ENCODE measurements around the gene EFTUD2. TPM values are rescaled to one million over a fixed set of nuclear protein-coding genes. Genes with fewer than 3 reads are reported as not detected.

EFTUD2 gene
- total and polyA plus RNA-seq, 9 of the 15 experiments (the other 6 are each of a cell fraction or from before 2014, with no cell fraction given): 65.8 to 362 (median 218) TPM

GRCh38 chr17:44840936-44841335 lies 58.3 kb downstream of the EFTUD2 start:
- Histone ChIP-seq H3K27me3 (ENCODE audit: control insufficient read depth in 2 of 2, insufficient read depth in 2 of 2, low read length in 2 of 2) (no peaks in the 10 kb centered on the region), H2AFZ (ENCODE audit: low read depth, low read length) (no peak overlapping the region), H3K9me1 (ENCODE audit: control insufficient read depth, insufficient read depth, low read length) (no peaks in the 10 kb centered on the region), H3K27ac (ENCODE audit: extremely low read depth, low read depth, low read length) (no peak overlapping the region), H3K4me2 (ENCODE audit: insufficient read depth, low read length) (no peak overlapping the region), H3K9me3 (replicated peaks; ENCODE audit: control insufficient read depth, insufficient read depth, low read depth, low read length) (no peaks in the 10 kb centered on the region), H3K36me3 (ENCODE audit: control insufficient read depth, insufficient read depth, low read length) (no peaks in the 10 kb centered on the region), H3K4me3 (no peak overlapping the region), H3K4me1 (replicated peaks in 1 of 2; ENCODE audit: control insufficient read depth in 2 of 2, insufficient read depth in 2 of 2, low read length in 2 of 2) (no peaks in the 10 kb centered on the region; a peak in 1 of 5 replicates), H4K20me1 (replicated peaks; ENCODE audit: control insufficient read depth, insufficient read depth, low read length) (no peaks in the 10 kb centered on the region), H3K9ac (ENCODE audit: insufficient read depth in 1 of 2, low read depth in 2 of 2, low read length in 2 of 2) (no peak overlapping the region), H3K79me2 (ENCODE audit: control insufficient read depth, insufficient read depth, low read length) (no peaks in the 10 kb centered on the region)
- TF ChIP-seq ZNF699 (CRISPR knock-in tag; IDR thresholded peaks at IDR 0.05; ENCODE audit: insufficient replicate concordance) (no peak), ZFP36 (IDR thresholded peaks at IDR 0.05; ENCODE audit: low read depth, low read length, partially characterized antibody) (no peak), EZH2 (IDR thresholded peaks at IDR 0.05; ENCODE audit: borderline replicate concordance, low read depth, low read length) (no peak), ARID3A (IDR thresholded peaks at IDR 0.05; ENCODE audit: borderline replicate concordance, low read depth, low read length) (no peak), DLX4 (CRISPR knock-in tag; IDR thresholded peaks at IDR 0.05) (no peak), HEY1 (CRISPR knock-in tag; IDR thresholded peaks at IDR 0.05; ENCODE audit: borderline replicate concordance) (no peak), MLLT1 (IDR thresholded peaks at IDR 0.05) (no peak), ZC3H4 (CRISPR knock-in tag; IDR thresholded peaks at IDR 0.05; ENCODE audit: borderline replicate concordance) (no peak), POLR2H (tag; IDR thresholded peaks at IDR 0.05; ENCODE audit: low read depth) (no peak), MIER1 (IDR thresholded peaks at IDR 0.05; ENCODE audit: low read depth) (no peak), IRF2 (CRISPR knock-in tag; IDR thresholded peaks at IDR 0.05) (no peak), THRAP3 (IDR thresholded peaks at IDR 0.05; ENCODE audit: borderline replicate concordance) (no peak), CBFA2T3 (IDR thresholded peaks at IDR 0.05) (no peak), JUNB (CRISPR knock-in tag; conservative IDR thresholded peaks at IDR 0.05) (no peak)
- BruUV-seq (replicated peaks): no TSS peak
- DNase-seq (ENCODE audit: extremely low read depth in 1 of 4, low spot score in 3 of 4) (no peak), ATAC-seq (no peak), FAIRE-seq (no peak)
- in situ Hi-C loops (cut with MboI): no loop called here
- 4% methylated on average over 3 of the region's 3 CpGs for WGBS (ENCODE audit: insufficient coverage, low coverage, missing lambda C conversion rate)
- ChIA-PET POLR2A (interaction anchor here (0.5 to 1.2 kb wide), 4 partner anchors 21 to 65 kb away, joined by 3 read pairs; no protein-coding TSS in a partner anchor), CTCF (ENCODE audit: low intra/inter-chr PET ratio) (no interaction called here)
- intact Hi-C loops (cut with micrococcal nuclease): loop anchor here (5.0 kb wide), 1 partner anchor 64 kb away; no protein-coding TSS in a partner anchor

Measured in K562 (cell line).